HG03045 (cell line): ENCODE measurements around the gene TRIML2.

Source experiments
- ATAC-seq: cut with Tn5 transposase; IDR thresholded peaks from one replicate; pipeline ENCODE4 v1.9.1; 2021; ENCODE audit warnings: mild to moderate bottlenecking, moderate library complexity; ENCODE audit not compliant: unreplicated experiment

Gene TRIML2

DNA sequence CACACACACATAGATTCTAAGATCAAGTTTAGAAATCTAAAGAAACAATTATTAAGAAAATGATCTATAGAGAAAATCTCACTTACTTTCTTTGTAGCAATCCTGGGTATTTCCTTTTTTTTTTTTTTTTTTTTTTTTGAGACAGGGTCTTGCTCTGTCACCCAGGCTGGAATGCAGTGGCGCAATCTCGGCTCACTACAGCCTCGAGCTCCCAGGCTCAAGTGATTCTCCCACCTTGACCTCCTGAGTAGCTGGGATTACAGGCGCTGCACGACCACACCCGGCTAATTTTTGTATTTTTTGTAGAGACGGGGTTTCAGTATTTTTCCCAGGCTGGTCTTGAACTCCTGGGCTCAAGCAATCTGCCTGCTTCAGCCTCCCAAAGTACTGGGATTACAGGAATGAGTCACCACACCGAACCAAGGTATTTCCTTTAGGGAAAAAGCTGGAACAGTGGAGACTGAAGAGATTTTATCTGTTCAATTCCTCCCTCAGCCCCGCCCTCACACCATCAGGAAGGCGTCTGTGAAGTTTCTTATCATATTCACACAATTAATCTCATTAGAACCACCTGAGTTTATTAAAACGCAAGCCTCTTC lies at the start of gene TRIML2:
Gene TRIML2, minus strand, starts transcription at position 447 of the 599 bp plus-strand sequence. CDS start 4,235 bp downstream, outside the sequence.
- ATAC-seq = no peak

GRCh38 chr4:188158336-188158735 lies 48.9 kb upstream of the TRIML2 start:
- no peak for ATAC-seq

DNA sequence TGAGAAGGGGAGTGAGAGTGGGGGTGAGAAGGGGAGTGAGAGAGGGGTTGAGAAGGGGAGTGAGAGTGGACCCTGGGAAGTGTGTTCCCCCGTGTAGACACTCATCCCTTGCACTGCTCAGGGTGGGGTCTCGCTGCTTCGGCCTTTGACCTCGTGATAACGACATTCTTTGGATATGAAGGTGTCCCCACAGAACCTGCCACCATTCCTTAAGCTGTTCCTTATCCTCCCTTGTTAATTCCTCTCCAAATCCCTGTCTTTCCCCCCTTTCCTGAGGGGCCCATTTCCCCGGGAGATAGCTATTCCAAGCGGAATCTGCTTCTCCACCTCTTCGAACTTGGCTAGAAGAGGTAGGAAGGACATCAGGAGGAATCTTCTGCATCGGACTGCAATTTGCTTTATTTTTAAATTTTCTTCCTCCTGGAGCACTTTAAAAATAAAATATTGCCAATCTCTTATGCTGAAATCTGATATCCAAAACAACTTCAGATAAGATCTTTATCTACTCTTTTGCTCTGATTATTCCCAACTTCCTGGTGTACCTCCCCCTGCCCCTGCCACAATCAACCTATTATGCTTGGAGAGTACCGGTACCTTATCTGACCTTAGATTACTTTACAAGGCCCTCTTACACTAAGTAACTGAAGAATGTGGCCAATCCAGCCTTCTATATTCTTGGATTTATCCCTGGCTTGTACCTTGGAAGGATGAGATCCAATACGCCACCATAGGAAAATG lies 45.4 kb upstream of the TRIML2 start:
- ATAC-seq = no peak

DNA sequence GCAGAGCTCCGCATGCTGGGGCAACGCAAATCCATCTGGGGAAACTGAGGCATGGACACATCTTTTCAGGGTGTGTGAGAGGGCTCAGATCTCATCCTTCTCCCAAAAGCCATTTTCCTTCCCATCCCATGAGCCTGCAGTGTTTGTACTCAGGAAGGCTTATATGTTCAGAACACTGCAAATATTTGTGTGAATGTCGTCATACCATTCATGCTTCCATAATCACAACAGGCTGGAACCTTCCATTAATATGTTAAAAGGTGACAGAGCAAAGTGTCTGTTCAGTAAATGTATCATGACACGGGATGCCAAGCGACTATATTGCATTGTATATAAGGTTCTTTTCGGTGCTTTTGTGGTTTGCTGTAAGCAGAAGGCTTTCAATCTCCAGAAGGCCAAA lies 38.4 kb upstream of the TRIML2 start:
- ATAC-seq = no peak

DNA sequence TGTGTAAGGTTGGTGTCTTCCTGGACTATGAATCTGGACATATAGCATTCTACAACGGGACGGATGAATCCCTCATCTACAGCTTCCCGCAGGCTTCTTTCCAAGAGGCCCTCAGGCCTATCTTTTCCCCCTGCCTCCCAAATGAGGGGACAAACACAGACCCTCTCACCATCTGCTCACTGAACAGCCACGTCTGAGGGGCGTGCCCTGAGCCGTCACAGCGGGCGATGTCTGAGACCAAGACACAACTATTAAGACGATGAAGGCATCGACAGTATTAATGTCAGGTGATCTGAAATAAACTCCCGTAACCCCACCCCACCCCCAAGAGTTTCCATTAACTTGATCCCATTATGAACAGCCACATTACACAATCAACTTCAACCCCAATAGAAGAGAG lies 37.8 kb upstream of the TRIML2 start:
- ATAC-seq = no peak

DNA sequence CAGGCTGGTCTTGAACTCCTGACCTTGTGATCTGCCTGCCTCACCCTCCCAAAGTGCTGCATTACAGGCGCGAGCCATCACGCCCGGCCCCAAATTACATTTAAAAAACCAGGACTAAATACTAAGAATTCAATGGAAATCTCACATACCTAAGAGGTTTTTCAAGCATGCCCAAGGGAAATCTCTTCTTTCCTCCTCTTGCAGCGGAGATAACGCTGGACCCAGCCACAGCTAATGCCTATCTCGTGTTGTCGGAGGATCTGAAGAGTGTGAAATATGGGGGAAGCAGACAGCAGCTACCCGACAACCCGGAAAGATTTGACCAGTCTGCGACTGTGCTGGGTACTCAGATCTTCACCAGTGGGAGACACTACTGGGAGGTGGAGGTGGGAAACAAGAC lies 37.2 kb upstream of the TRIML2 start:
- no peak for ATAC-seq

DNA sequence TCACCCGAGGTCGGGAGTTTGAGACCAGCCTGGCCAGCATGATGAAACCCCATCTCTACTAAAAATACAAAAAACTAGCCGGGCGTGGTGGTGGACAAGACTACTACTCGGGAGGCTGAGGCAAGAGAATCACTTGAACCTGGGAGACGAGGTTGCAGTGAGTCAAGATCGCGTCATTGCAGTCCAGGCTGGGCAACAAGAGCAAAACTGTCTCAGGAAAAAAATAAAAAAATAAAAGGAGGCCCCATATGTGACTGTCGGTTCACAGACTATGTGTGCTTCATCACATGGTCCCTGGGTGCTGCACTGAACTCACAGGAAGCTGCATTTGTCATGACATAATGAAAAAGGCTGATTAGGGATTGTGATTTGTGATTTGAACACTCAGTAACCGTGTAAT lies 36.2 kb upstream of the TRIML2 start:
- ATAC-seq = no peak

DNA sequence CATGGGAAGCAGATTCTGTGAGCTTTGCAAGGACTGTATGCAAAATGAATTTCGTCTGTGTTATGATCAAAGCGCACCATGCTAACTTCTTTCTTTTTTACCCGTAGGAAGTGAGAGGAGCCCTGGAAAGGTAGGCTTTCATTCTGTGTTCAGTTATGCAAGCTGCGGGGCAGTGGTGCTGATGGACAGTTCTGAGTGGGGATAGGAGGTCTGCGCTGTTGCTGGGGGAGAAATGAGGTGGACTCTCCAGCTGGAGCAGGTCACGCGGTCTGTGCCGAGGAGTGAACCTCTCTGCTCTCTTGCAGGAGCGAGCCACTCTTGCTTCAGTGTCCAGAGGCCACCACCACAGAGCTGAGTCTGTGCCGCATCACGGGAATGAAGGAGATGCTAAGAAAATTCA lies 34.3 kb upstream of the TRIML2 start:
- ATAC-seq = no peak

DNA sequence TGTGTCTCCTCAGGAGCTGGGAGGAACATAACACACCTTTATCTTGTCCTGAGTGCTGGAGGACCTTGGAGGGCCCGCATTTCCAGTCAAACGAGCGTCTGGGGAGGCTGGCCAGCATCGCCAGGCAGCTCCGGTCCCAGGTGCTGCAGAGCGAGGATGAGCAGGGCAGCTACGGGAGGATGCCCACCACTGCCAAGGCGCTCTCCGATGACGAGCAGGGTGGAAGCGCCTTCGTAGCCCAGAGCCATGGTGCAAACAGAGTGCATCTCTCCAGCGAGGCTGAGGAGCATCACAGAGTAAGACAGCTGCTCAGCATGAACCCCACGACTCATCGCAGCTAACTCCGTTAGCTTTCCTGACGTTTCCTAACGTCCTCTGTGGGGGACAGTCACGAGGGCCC lies 30.3 kb upstream of the TRIML2 start:
- ATAC-seq = no peak

DNA sequence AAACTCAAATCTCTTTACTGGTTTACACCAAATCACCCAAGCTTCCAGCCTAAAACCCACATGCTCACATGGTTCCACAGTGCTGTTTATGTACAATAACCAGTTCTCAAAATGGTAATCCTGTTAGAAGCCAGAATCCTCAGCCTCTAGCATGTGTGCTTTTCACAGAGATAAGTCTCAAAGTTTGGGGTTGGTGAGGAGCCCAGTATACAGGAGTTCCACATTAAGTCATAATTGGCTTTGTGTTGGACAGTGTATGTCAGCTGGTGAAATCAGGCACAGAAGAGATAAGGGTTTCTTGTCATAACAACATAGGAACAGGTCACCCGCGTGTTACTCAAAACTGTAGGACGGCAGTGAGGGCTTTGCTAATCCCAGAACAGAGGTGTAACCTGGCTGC lies 29.7 kb upstream of the TRIML2 start, which contains the start of gene TRIML1:
Gene TRIML1, plus strand, starts transcription at position 301 of the 400 bp plus-strand sequence. CDS start 118 bp downstream, outside the sequence.
- no peak for ATAC-seq

DNA sequence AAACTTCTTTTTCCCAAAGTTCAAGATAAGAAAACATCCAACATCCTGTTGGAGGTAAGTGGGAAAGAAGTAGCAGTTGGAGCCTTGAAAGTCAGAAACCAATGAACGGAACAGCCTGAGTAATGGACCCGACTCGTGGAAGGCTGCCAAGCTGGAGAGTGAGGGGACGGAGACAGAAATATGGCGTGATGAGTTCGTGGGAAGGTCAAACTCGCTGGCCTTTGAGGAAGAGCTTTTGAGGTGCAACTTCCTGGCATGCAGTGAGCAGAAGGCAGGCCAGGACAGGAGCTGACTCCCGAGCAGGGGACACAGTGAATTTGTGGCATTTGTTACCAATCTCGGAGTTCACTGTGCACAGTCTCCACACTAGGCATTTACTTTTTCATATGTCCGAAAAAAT lies 28.8 kb upstream of the TRIML2 start:
- ATAC-seq = no peak

DNA sequence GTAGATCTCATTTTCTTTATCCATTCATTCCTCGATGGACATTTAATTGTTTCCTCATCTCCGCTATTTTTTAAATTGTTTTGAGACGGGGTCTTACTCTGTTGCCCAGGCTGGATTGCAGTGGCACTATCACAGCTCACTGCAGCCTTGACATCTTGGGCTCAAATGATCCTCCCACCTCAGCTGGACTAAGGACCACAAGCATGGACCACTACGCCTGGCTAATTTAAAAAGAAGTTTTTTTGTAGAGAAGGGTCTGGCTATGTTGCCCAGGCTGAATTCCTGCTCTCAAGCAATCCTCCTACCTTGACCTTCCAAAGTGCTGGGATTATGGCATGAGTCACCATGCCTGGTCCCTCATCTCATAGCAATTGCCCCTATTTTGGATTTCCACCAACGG lies 22.8 kb upstream of the TRIML2 start:
- ATAC-seq = no peak

- no peak for ATAC-seq
Observed at GRCh38 chr4:188130355-188130754, 21.0 kb upstream of the TRIML2 start.

DNA sequence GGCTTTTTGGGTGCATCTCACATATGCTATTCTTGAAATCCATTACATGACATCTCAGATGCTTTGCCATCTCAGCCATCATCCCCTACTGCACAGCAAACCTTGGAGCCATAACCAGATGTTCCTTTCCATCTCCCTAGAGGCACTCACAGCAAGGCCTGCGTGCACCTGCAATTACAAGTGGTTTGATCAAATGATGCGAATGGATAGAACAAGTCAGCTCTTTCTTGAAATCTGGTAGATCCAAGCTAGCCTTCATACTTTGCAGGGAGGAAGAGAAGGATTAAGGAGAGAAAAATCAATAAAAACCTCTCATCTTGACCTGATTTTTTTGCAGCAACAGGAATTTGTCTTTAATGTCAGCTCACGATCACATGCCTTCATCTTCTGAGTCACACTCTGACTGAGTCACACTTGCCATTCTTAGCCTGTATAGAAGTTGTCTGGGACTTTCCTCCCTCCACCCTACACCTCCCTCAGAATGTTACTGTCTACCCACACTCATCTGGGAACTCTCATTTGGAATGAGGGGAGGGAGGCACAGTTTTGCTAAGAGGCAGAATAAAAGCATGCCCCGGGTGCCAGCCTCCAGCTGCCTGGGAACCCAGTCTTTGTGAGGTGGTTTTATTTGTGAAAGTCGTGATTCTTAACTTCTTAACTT lies 17.9 kb upstream of the TRIML2 start:
- no peak for ATAC-seq

DNA sequence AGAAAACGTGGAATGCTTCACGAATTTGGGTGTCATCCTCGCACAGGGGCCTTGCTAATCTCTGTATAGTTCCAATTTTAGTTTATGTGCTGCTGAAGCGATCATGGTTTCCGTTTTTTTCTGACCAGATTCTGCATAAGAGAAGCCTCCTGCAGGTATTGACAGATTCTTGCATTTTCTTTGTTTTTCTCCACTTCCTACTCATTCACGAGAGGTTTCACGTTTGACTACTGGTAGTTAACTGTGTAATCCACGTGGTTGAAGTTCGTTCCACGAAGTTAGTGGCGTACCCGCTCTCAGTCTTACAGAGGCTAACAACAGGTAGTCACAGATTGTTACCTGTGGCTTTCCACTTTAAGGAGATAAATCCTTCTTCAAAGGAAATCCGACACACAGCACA lies 12.1 kb upstream of the TRIML2 start:
- no peak for ATAC-seq

DNA sequence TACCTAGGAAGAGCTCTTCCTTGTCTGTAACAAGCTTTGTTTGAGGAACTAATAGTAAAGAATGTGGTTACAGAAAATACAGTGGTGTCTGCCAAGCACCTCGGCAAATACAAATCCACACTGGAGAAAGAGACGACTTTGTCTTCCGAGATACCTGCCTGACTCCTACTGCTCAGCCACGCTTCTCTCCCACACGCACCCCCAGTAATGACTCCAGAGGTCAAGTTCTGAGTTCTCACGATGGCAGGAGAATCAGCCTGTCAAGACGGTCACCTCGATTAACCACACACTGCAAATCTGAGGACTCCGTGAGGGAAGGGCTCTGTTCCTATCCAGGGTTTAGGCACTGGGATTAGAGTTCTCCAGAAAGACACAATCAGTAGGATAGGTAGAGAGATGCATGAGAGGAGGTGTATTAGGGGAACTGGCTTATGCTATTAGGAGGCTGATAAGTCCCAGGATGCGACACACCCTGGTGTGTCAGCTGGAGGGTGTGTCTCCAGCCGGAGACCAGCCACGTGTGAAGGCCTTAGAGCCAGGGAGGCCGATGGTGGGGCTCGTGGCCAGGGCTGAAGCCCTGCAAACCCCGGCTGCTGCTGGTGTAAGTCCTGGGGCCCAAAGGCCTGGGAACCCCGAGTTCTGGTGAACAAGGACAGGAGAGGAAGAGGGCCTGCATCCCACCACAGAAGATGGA lies 8.4 kb upstream of the TRIML2 start:
- no peak for ATAC-seq

GRCh38 chr4:188113156-188113555 lies 3.8 kb upstream of the TRIML2 start:
- ATAC-seq = no peak

DNA sequence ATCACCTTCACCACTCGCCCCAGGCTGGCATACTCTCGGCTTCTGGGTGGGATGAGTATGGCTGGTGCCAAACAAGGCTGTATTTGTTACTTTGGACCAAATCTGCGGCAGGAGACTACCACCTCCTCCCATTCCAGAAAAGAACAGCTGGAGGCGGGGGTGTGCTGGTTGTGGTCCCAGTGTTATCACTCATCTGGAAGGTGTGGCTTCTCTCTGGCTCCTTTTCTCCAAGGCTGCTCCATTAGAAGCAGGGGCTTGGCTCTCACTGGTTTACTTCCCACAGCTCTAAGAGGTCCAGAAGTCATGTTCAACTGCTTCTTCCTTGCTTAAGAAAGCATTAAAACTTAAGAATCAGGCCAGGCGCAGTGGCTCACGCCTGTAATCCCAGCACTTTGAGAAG lies 2.6 kb upstream of the TRIML2 start:
- ATAC-seq = no peak

DNA sequence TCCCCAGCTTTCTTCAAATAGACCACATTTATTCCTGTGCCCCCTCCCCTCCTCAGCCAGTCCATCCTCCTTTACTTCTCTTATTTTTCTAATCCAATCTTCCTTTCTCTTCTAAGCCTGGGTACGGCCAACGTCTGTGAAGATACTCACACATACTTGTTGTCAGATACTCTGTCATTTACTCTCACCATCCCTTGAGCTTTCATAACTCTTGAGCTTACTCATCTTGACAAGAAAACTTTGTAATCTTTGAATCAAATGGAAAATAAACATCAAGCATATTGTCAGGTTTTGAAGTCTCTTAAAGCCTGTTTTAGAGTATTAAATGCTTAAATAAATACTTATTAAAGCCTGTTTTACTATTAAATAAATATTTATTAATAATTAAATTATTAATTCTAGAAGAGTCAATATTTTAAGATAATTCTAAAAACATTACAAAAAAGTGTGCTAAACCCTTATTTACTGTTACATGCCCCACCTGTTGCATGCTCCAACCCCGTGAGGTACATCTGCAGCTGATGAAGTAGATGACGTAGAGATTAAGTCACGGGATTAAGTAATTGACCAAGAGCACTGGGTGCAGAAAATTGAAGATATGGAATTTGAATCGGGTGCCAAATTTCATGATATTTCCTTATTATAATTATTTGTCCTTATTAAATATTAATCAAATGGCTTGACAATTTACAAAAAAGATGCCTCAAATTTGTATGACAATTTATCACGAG lies 1.5 kb upstream of the TRIML2 start:
- no peak for ATAC-seq

- no peak for ATAC-seq
Observed at GRCh38 chr4:188110036-188110435, 633 bp upstream of the TRIML2 start.
